Keratinocyte (primary cell): Measurements from ENCODE around the gene COL16A1. TPM values are rescaled to one million over a fixed set of nuclear protein-coding genes. Genes with fewer than 3 reads are reported as not detected.

Experiments used
- DNase-seq: peaks from one replicate; pipeline ENCODE4 v3.0.0-alpha.2; 2011; ENCODE audit warnings: low read depth, missing footprints, low spot score
- FAIRE-seq: peaks from 2 replicates; lab custom pipeline; 2011; peaks lifted over from hg19 to GRCh38; lab: Jason Lieb, UNC
- H2AFZ ChIP-seq: 2 replicates; pipeline ENCODE4 v1.6.0; 2012; ENCODE audit warnings: low read length, control low read depth, inconsistent platforms; ENCODE audit not compliant: control insufficient read depth
- H3K27ac ChIP-seq: 2 replicates; pipeline ENCODE4 v1.5.1; 2011; ENCODE audit warnings: low read length; ENCODE audit not compliant: control insufficient read depth, insufficient read depth
- H3K27me3 ChIP-seq: 3 replicates; pipeline ENCODE4 v1.6.0; 2011; ENCODE audit warnings: low read length; ENCODE audit not compliant: control insufficient read depth, insufficient read depth; ENCODE audit errors: extremely low read depth
- H3K36me3 ChIP-seq, 2 experiments: 2 replicates in 1 of 2; 3 replicates in 1 of 2; pipeline ENCODE4 v1.5.1; 2011; ENCODE audit warnings: low read length in 2 of 2, mild to moderate bottlenecking in 1 of 2; ENCODE audit not compliant: control insufficient read depth in 2 of 2, insufficient read depth in 2 of 2; ENCODE audit errors: extremely low read depth in 1 of 2
- H3K4me1 ChIP-seq: 3 replicates; pipeline ENCODE4 v1.5.1; 2011; ENCODE audit warnings: low read length; ENCODE audit not compliant: control insufficient read depth, insufficient read depth; ENCODE audit errors: extremely low read depth
- H3K4me2 ChIP-seq: 3 replicates; pipeline ENCODE4 v1.6.0; 2011; ENCODE audit warnings: low read depth, low read length; ENCODE audit not compliant: control insufficient read depth, insufficient read depth; ENCODE audit errors: extremely low read depth
- H3K4me3 ChIP-seq, 3 experiments: fragments of 200-600 bp in 1 of 3; sonication (generic) in 1 of 3; 2 replicates in 2 of 3; 3 replicates in 1 of 3; pipeline ENCODE4 v1.5.1; 2011 to 2016; ENCODE audit warnings: low read length in 3 of 3, mild to moderate bottlenecking in 3 of 3, control low read depth in 2 of 3, inconsistent platforms in 1 of 3, low read depth in 1 of 3, mixed read lengths in 1 of 3, mixed run types in 1 of 3, moderate library complexity in 1 of 3; ENCODE audit not compliant: control insufficient read depth in 2 of 3, insufficient read depth in 2 of 3; ENCODE audit errors: extremely low read depth in 1 of 3
- H3K79me2 ChIP-seq: 2 replicates; pipeline ENCODE4 v1.6.0; 2012; ENCODE audit warnings: low read length; ENCODE audit not compliant: control insufficient read depth, insufficient read depth
- H3K9ac ChIP-seq: 3 replicates; pipeline ENCODE4 v1.6.0; 2011; ENCODE audit warnings: low read length; ENCODE audit not compliant: control insufficient read depth, insufficient read depth; ENCODE audit errors: extremely low read depth
- H3K9me1 ChIP-seq: 3 replicates; pipeline ENCODE4 v1.6.0; 2011; ENCODE audit warnings: low read length; ENCODE audit not compliant: control insufficient read depth, insufficient read depth; ENCODE audit errors: extremely low read depth
- H3K9me3 ChIP-seq: 2 replicates; pipeline ENCODE4 v1.5.1; 2012; ENCODE audit warnings: low read depth, low read length; ENCODE audit not compliant: control insufficient read depth
- H4K20me1 ChIP-seq: 3 replicates; pipeline ENCODE4 v1.6.0; 2011; ENCODE audit warnings: low read length; ENCODE audit not compliant: control insufficient read depth, insufficient read depth; ENCODE audit errors: extremely low read depth
- EZH2 ChIP-seq: IDR thresholded peaks from one replicate; pipeline ENCODE4 v1.6.1; 2012; ENCODE audit warnings: inconsistent platforms, mild to moderate bottlenecking, low read length, moderate library complexity
- dilution Hi-C: fragments of 300-500 bp; cut with MboI; formaldehyde crosslinking; loops from one replicate; pipeline ENCODE4 v1.7.0; 2020; ENCODE audit warnings: low sequenced_read_pairs; ENCODE audit not compliant: extremely low pct_ligation_motif_present
- polyA plus RNA-seq, 5 experiments: library from polyadenylated mRNA; depleted of rRNA in 3 of 5; stranded (reverse) in 3 of 5; stranded (forward) in 1 of 5; unstranded in 1 of 5; fragments of >200 nt; gene quantifications; 1 replicate in 1 of 5; 2 replicates in 3 of 5; 3 replicates in 1 of 5; pipeline versions ENCODE4 v1.2.1 to v1.2.3, GENCODE V29; 2011 to 2012; ENCODE audit warnings: missing spikeins in 2 of 5, low read depth in 1 of 5, low replicate concordance in 1 of 5
- TF ChIP-seq, protein P1 (sequence below), 3 experiments: IDR thresholded peaks in 1 of 3; conservative IDR thresholded peaks in 1 of 3; optimal IDR thresholded peaks in 1 of 3; 2 replicates in 2 of 3; 3 replicates in 1 of 3; pipeline versions ENCODE3 to v1.5.1; 2011; ENCODE audit warnings: low read length in 3 of 3, mild to moderate bottlenecking in 3 of 3, moderate library complexity in 2 of 3, control low read depth in 1 of 3, inconsistent platforms in 1 of 3; ENCODE audit not compliant: insufficient read depth in 2 of 3; ENCODE audit errors: extremely low read depth in 1 of 3

Gene COL16A1
- polyA plus RNA-seq, 1 donor (not counting 4 experiments of a cell fraction or from before 2014, with no cell fraction given), result 43.4 TPM

- no peak for FAIRE-seq
- TF ChIP-seq, protein P1, sequence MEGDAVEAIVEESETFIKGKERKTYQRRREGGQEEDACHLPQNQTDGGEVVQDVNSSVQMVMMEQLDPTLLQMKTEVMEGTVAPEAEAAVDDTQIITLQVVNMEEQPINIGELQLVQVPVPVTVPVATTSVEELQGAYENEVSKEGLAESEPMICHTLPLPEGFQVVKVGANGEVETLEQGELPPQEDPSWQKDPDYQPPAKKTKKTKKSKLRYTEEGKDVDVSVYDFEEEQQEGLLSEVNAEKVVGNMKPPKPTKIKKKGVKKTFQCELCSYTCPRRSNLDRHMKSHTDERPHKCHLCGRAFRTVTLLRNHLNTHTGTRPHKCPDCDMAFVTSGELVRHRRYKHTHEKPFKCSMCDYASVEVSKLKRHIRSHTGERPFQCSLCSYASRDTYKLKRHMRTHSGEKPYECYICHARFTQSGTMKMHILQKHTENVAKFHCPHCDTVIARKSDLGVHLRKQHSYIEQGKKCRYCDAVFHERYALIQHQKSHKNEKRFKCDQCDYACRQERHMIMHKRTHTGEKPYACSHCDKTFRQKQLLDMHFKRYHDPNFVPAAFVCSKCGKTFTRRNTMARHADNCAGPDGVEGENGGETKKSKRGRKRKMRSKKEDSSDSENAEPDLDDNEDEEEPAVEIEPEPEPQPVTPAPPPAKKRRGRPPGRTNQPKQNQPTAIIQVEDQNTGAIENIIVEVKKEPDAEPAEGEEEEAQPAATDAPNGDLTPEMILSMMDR (optimal IDR thresholded peaks at IDR 0.05 in 1 of 3, IDR thresholded peaks at IDR 0.05 in 1 of 3, conservative IDR thresholded peaks at IDR 0.05 in 1 of 3; ENCODE audit: extremely low read depth in 1 of 3, insufficient read depth in 2 of 3, low read length in 3 of 3), result peak; percentile 87 to 96 (median 87)
- no peak for TF ChIP-seq EZH2
- Histone ChIP-seq H3K27ac (no peak overlapping the region), H3K4me1 (peaks cover 6% of the 10 kb centered on the region), H3K9ac (no peak overlapping the region), H3K4me3 (no peak overlapping the region), H3K79me2 (no peaks in the 10 kb centered on the region), H3K9me1 (no peaks in the 10 kb centered on the region), H3K9me3 (no peaks in the 10 kb centered on the region), H2AFZ (no peak overlapping the region), H3K4me2 (no peak overlapping the region), H4K20me1 (no peaks in the 10 kb centered on the region), H3K36me3 (no peaks in the 10 kb centered on the region), H3K27me3 (peaks cover under 1% of the 10 kb centered on the region)
- no peak for DNase-seq
- dilution Hi-C loops, result no loop called here
Measured at GRCh38 chr1:31745096-31745945, 41.5 kb upstream of the COL16A1 start.

GRCh38 chr1:31744165-31744888 lies 40.5 kb upstream of the COL16A1 start:
- no peaks in the 10 kb centered on the region for H3K27me3 ChIP-seq
- H3K79me2 ChIP-seq, result no peaks in the 10 kb centered on the region
- no peak overlapping the region for H3K4me2 ChIP-seq
- no peaks in the 10 kb centered on the region for H3K36me3 ChIP-seq
- dilution Hi-C loops, result no loop called here
- H3K9me1 ChIP-seq, result no peaks in the 10 kb centered on the region
- peaks cover 12% of the 10 kb centered on the region for H3K4me1 ChIP-seq
- H2AFZ ChIP-seq, result no peak overlapping the region
- H3K9me3 ChIP-seq, result no peaks in the 10 kb centered on the region
- H3K9ac ChIP-seq, result no peak overlapping the region
- H3K27ac ChIP-seq, result no peak overlapping the region
- no peak for FAIRE-seq
- DNase-seq, result no peak
- H3K4me3 ChIP-seq, result no peak overlapping the region
- no peak for TF ChIP-seq EZH2
- no peaks in the 10 kb centered on the region for H4K20me1 ChIP-seq
